ENCODE measurements around the gene LIMK2. TPM values are rescaled to one million over a fixed set of nuclear protein-coding genes. Genes with fewer than 3 reads are reported as not detected.

Gene LIMK2
- polyA plus RNA-seq, 3 donors: 11.7 to 32.7 (median 21.7) TPM

GRCh38 chr22:31260474-31260856 lies 48.4 kb downstream of the LIMK2 start:
- H3K27ac ChIP-seq (ENCODE audit: low read depth, low read length): no peak overlapping the region
- 52 to 96% (median 94%) methylated on average over 3 of the region's 3 CpGs for WGBS, 3 donors

GRCh38 chr22:31262312-31263133 lies 50.4 kb downstream of the LIMK2 start:
- no peak overlapping the region for H3K27ac ChIP-seq (ENCODE audit: low read depth, low read length)
- 87 to 89% (median 88%) methylated on average over 13 of the region's 13 CpGs for WGBS, 3 donors

- WGBS, 3 donors: 93 to 98% (median 94%) methylated on average over 6 of the region's 6 CpGs
- no peak overlapping the region for H3K27ac ChIP-seq (ENCODE audit: low read depth, low read length)
Measured at GRCh38 chr22:31263896-31264640, 52.0 kb downstream of the LIMK2 start.

- 95 to 96% (median 96%) methylated on average over 2 of the region's 2 CpGs for WGBS, 3 donors
- H3K27ac ChIP-seq (ENCODE audit: low read depth, low read length): no peak overlapping the region
Measured at GRCh38 chr22:31268281-31268680, 56.2 kb downstream of the LIMK2 start.

- H3K27ac ChIP-seq (ENCODE audit: low read depth, low read length): no peak overlapping the region
- WGBS, 3 donors: 46 to 71% (median 58%) methylated on average over 2 to 3 of the region's 3 CpGs
Measured at GRCh38 chr22:31269892-31270579, 57.9 kb downstream of the LIMK2 start.

GRCh38 chr22:31271026-31271425 lies 58.9 kb downstream of the LIMK2 start:
- WGBS, 3 donors: 95 to 97% (median 96%) methylated on average over 4 of the region's 4 CpGs
- no peak overlapping the region for H3K27ac ChIP-seq (ENCODE audit: low read depth, low read length)

- 65 to 84% (median 67%) methylated on average over 3 of the region's 3 CpGs for WGBS, 3 donors
- no peak overlapping the region for H3K27ac ChIP-seq (ENCODE audit: low read depth, low read length)
Measured at GRCh38 chr22:31271485-31271884, 59.4 kb downstream of the LIMK2 start.

- no peak overlapping the region for H3K27ac ChIP-seq (ENCODE audit: low read depth, low read length)
- WGBS, 3 donors: 61 to 72% (median 65%) methylated on average over 15 of the region's 15 CpGs
Measured at GRCh38 chr22:31272522-31273446, 60.7 kb downstream of the LIMK2 start.

GRCh38 chr22:31274017-31274416 lies 61.9 kb downstream of the LIMK2 start:
- 41 to 87% (median 81%) methylated on average over 3 of the region's 3 CpGs for whole genome bisulfite sequencing, 3 donors
- no peak overlapping the region for H3K27ac ChIP-seq (ENCODE audit: low read depth, low read length)

- WGBS, 3 donors: 43 to 92% (median 82%) methylated on average over 6 of the region's 6 CpGs
- H3K27ac ChIP-seq (ENCODE audit: low read depth, low read length): no peak overlapping the region
Measured at GRCh38 chr22:31275018-31275417, 62.9 kb downstream of the LIMK2 start.

GRCh38 chr22:31275576-31275975 lies 63.5 kb downstream of the LIMK2 start:
- no peak overlapping the region for H3K27ac ChIP-seq (ENCODE audit: low read depth, low read length)
- 62 to 76% (median 73%) methylated on average over 5 of the region's 5 CpGs for WGBS, 3 donors

GRCh38 chr22:31276426-31277167 lies 64.5 kb downstream of the LIMK2 start:
- 94 to 96% (median 94%) methylated on average over 47 to 69 of the region's 69 CpGs for WGBS, 3 donors

GRCh38 chr22:31277741-31278140 lies 65.6 kb downstream of the LIMK2 start:
- no peak overlapping the region for H3K27ac ChIP-seq (ENCODE audit: low read depth, low read length)
- WGBS, 3 donors: 68 to 91% (median 72%) methylated on average over 5 of the region's 5 CpGs

More at GRCh38 chr22:31276426-31277167, 64.5 kb downstream of the LIMK2 start:
- no peak overlapping the region for H3K27ac ChIP-seq (ENCODE audit: low read depth, low read length)

- no peak overlapping the region for H3K27ac ChIP-seq (ENCODE audit: low read depth, low read length)
- 79 to 86% (median 83%) methylated on average over 9 of the region's 9 CpGs for WGBS, 3 donors
Measured at GRCh38 chr22:31278151-31278621, 66.1 kb downstream of the LIMK2 start.

GRCh38 chr22:31278626-31279326 lies 66.7 kb downstream of the LIMK2 start:
- 65 to 82% (median 79%) methylated on average over 6 of the region's 6 CpGs for WGBS, 3 donors
- H3K27ac ChIP-seq (ENCODE audit: low read depth, low read length): no peak overlapping the region

GRCh38 chr22:31279327-31279669 lies 67.2 kb downstream of the LIMK2 start:
- H3K27ac ChIP-seq (ENCODE audit: low read depth, low read length): no peak overlapping the region
